Measurements from ENCODE around the gene RNF157. TPM values are rescaled to one million over a fixed set of nuclear protein-coding genes. Genes with fewer than 3 reads are reported as not detected.

RNF157 gene
- total and polyA plus RNA-seq, 2 of the 13 experiments (the other 11 are each of a cell fraction or from before 2014, with no cell fraction given): 0.44 to 1.5 TPM

GRCh38 chr17:76122431-76123190 lies 117.7 kb downstream of the RNF157 start (continued):
- TF ChIP-seq ZNF142 (CRISPR knock-in tag; IDR thresholded peaks at IDR 0.05) (no peak), ZNF296 (CRISPR knock-in tag; conservative IDR thresholded peaks at IDR 0.05) (no peak), ZNF367 (CRISPR knock-in tag; IDR thresholded peaks at IDR 0.05; ENCODE audit: borderline replicate concordance) (no peak), HOXA7 (CRISPR knock-in tag; IDR thresholded peaks at IDR 0.05) (no peak), SP4 (CRISPR knock-in tag; IDR thresholded peaks at IDR 0.05) (no peak), SIN3B (IDR thresholded peaks at IDR 0.05; ENCODE audit: low read length) (no peak), ZNF777 (CRISPR knock-in tag; IDR thresholded peaks at IDR 0.05) (no peak), ZNF512 (CRISPR knock-in tag; IDR thresholded peaks at IDR 0.05) (0 out of 2 replicates have a peak, but pooled peaks have one; percentile 52), NFATC3 (CRISPR knock-in tag; IDR thresholded peaks at IDR 0.05) (no peak)
